ENCODE data around the gene GNAS-AS1.
"Not testable (repeated sequence)": the region's sequence is repeated elsewhere in the genome, so short reads cannot be mapped to it uniquely, and the experiment has no call there.

GNAS-AS1 gene

GRCh38 chr20:58840816-58841538 is 9.7 kb downstream of the GNAS-AS1 start:
- no peaks in the 10 kb centered on the region for H3K27me3 ChIP-seq (ENCODE audit: low read depth, low read length)
- peaks cover 0 to 16% of the 10 kb centered on the region in 2 donors for H3K4me1 ChIP-seq (ENCODE audit: control insufficient read depth in 1 of 2, insufficient read depth in 2 of 2, low read length in 2 of 2)
- H3K27ac ChIP-seq (ENCODE audit: low read length) = no peak overlapping the region
- H3K9me3 ChIP-seq (ENCODE audit: control insufficient read depth in 1 of 2, low read length in 2 of 2) = no peaks in the 10 kb centered on the region
- H3K36me3 ChIP-seq (ENCODE audit: control insufficient read depth in 1 of 2, insufficient read depth in 2 of 2, low read length in 2 of 2) = no peaks in the 10 kb centered on the region
- H3K4me3 ChIP-seq (ENCODE audit: low read depth in 1 of 2, low read length in 2 of 2) = no peak overlapping the region

- Histone ChIP-seq H3K27me3 (ENCODE audit: low read depth, low read length) (no peaks in the 10 kb centered on the region), H3K4me1 (ENCODE audit: control insufficient read depth in 1 of 2, insufficient read depth in 2 of 2, low read length in 2 of 2) (peaks cover 0 to 16% of the 10 kb centered on the region in 2 donors), H3K4me3 (ENCODE audit: low read depth in 1 of 2, low read length in 2 of 2) (peak overlapping the region in 1 of 2 donors; percentile 45), H3K9me3 (ENCODE audit: control insufficient read depth in 1 of 2, low read length in 2 of 2) (no peaks in the 10 kb centered on the region), H3K27ac (ENCODE audit: low read length) (no peak overlapping the region), H3K36me3 (ENCODE audit: control insufficient read depth in 1 of 2, insufficient read depth in 2 of 2, low read length in 2 of 2) (no peaks in the 10 kb centered on the region)
Observed at GRCh38 chr20:58839991-58840747, 10.5 kb downstream of the GNAS-AS1 start.

- Histone ChIP-seq H3K4me1 (ENCODE audit: control insufficient read depth in 1 of 2, insufficient read depth in 2 of 2, low read length in 2 of 2) (peaks cover 0 to 16% of the 10 kb centered on the region in 2 donors), H3K36me3 (ENCODE audit: control insufficient read depth in 1 of 2, insufficient read depth in 2 of 2, low read length in 2 of 2) (no peaks in the 10 kb centered on the region), H3K9me3 (ENCODE audit: control insufficient read depth in 1 of 2, low read length in 2 of 2) (no peaks in the 10 kb centered on the region), H3K27ac (ENCODE audit: low read length) (no peak overlapping the region), H3K27me3 (ENCODE audit: low read depth, low read length) (no peaks in the 10 kb centered on the region), H3K4me3 (ENCODE audit: low read depth in 1 of 2, low read length in 2 of 2) (peak overlapping the region in 1 of 2 donors; percentile 45)
Observed at GRCh38 chr20:58839474-58839874, 11.2 kb downstream of the GNAS-AS1 start.

GRCh38 chr20:58838174-58838573 is 12.5 kb downstream of the GNAS-AS1 start:
- Histone ChIP-seq H3K4me3 (ENCODE audit: low read depth in 1 of 2, low read length in 2 of 2) (no peak overlapping the region), H3K9me3 (ENCODE audit: control insufficient read depth in 1 of 2, low read length in 2 of 2) (no peaks in the 10 kb centered on the region), H3K27ac (ENCODE audit: low read length) (no peak overlapping the region), H3K36me3 (ENCODE audit: control insufficient read depth in 1 of 2, insufficient read depth in 2 of 2, low read length in 2 of 2) (no peaks in the 10 kb centered on the region), H3K27me3 (ENCODE audit: low read depth, low read length) (no peaks in the 10 kb centered on the region), H3K4me1 (ENCODE audit: control insufficient read depth in 1 of 2, insufficient read depth in 2 of 2, low read length in 2 of 2) (peaks cover 0 to 16% of the 10 kb centered on the region in 2 donors)

- H3K9me3 ChIP-seq (ENCODE audit: control insufficient read depth in 1 of 2, low read length in 2 of 2) = no peaks in the 10 kb centered on the region
- H3K4me1 ChIP-seq (ENCODE audit: control insufficient read depth in 1 of 2, insufficient read depth in 2 of 2, low read length in 2 of 2) = peaks cover 0 to 16% of the 10 kb centered on the region in 2 donors
Observed at GRCh38 chr20:58837717-58838116, 13.0 kb downstream of the GNAS-AS1 start.

GRCh38 chr20:58836616-58837204 is 14.0 kb downstream of the GNAS-AS1 start:
- Histone ChIP-seq H3K27me3 (ENCODE audit: low read depth, low read length) (no peaks in the 10 kb centered on the region), H3K9me3 (ENCODE audit: control insufficient read depth in 1 of 2, low read length in 2 of 2) (no peaks in the 10 kb centered on the region), H3K4me3 (ENCODE audit: low read depth in 1 of 2, low read length in 2 of 2) (no peak overlapping the region), H3K36me3 (ENCODE audit: control insufficient read depth in 1 of 2, insufficient read depth in 2 of 2, low read length in 2 of 2) (no peaks in the 10 kb centered on the region), H3K4me1 (ENCODE audit: control insufficient read depth in 1 of 2, insufficient read depth in 2 of 2, low read length in 2 of 2) (peaks cover 0 to 16% of the 10 kb centered on the region in 2 donors), H3K27ac (ENCODE audit: low read length) (no peak overlapping the region)

More at GRCh38 chr20:58837717-58838116, 13.0 kb downstream of the GNAS-AS1 start:
- Histone ChIP-seq H3K27ac (ENCODE audit: low read length) (no peak overlapping the region), H3K27me3 (ENCODE audit: low read depth, low read length) (no peaks in the 10 kb centered on the region), H3K36me3 (ENCODE audit: control insufficient read depth in 1 of 2, insufficient read depth in 2 of 2, low read length in 2 of 2) (no peaks in the 10 kb centered on the region), H3K4me3 (ENCODE audit: low read depth in 1 of 2, low read length in 2 of 2) (no peak overlapping the region)

GRCh38 chr20:58835231-58835630 is 15.5 kb downstream of the GNAS-AS1 start:
- Histone ChIP-seq H3K27ac (ENCODE audit: low read length) (no peak overlapping the region), H3K27me3 (ENCODE audit: low read depth, low read length) (no peaks in the 10 kb centered on the region)

GRCh38 chr20:58833921-58834320 is 16.8 kb downstream of the GNAS-AS1 start:
- H3K9me3 ChIP-seq (ENCODE audit: control insufficient read depth in 1 of 2, low read length in 2 of 2) = no peaks in the 10 kb centered on the region
- no peaks in the 10 kb centered on the region for H3K4me1 ChIP-seq (ENCODE audit: control insufficient read depth in 1 of 2, insufficient read depth in 2 of 2, low read length in 2 of 2)
- H3K27ac ChIP-seq (ENCODE audit: low read length) = no peak overlapping the region
- no peak overlapping the region for H3K4me3 ChIP-seq (ENCODE audit: low read depth in 1 of 2, low read length in 2 of 2)
- no peaks in the 10 kb centered on the region for H3K36me3 ChIP-seq (ENCODE audit: control insufficient read depth in 1 of 2, insufficient read depth in 2 of 2, low read length in 2 of 2)
- no peaks in the 10 kb centered on the region for H3K27me3 ChIP-seq (ENCODE audit: low read depth, low read length)

More at GRCh38 chr20:58835231-58835630, 15.5 kb downstream of the GNAS-AS1 start:
- Histone ChIP-seq H3K4me1 (ENCODE audit: control insufficient read depth in 1 of 2, insufficient read depth in 2 of 2, low read length in 2 of 2) (peaks cover 0 to 11% of the 10 kb centered on the region in 2 donors), H3K36me3 (ENCODE audit: control insufficient read depth in 1 of 2, insufficient read depth in 2 of 2, low read length in 2 of 2) (no peaks in the 10 kb centered on the region), H3K9me3 (ENCODE audit: control insufficient read depth in 1 of 2, low read length in 2 of 2) (no peaks in the 10 kb centered on the region), H3K4me3 (ENCODE audit: low read depth in 1 of 2, low read length in 2 of 2) (no peak overlapping the region)

GRCh38 chr20:58832457-58832856 is 18.2 kb downstream of the GNAS-AS1 start:
- no peak overlapping the region for H3K4me3 ChIP-seq (ENCODE audit: low read depth in 1 of 2, low read length in 2 of 2)
- H3K9me3 ChIP-seq (ENCODE audit: control insufficient read depth in 1 of 2, low read length in 2 of 2) = no peaks in the 10 kb centered on the region
- H3K27me3 ChIP-seq (ENCODE audit: low read depth, low read length) = no peaks in the 10 kb centered on the region
- no peak overlapping the region for H3K27ac ChIP-seq (ENCODE audit: low read length)
- no peaks in the 10 kb centered on the region for H3K36me3 ChIP-seq (ENCODE audit: control insufficient read depth in 1 of 2, insufficient read depth in 2 of 2, low read length in 2 of 2)
- no peaks in the 10 kb centered on the region for H3K4me1 ChIP-seq (ENCODE audit: control insufficient read depth in 1 of 2, insufficient read depth in 2 of 2, low read length in 2 of 2)

GRCh38 chr20:58829531-58829941 is 21.2 kb downstream of the GNAS-AS1 start:
- H3K27me3 ChIP-seq (ENCODE audit: low read depth, low read length) = no peaks in the 10 kb centered on the region
- H3K4me1 ChIP-seq (ENCODE audit: control insufficient read depth in 1 of 2, insufficient read depth in 2 of 2, low read length in 2 of 2) = no peaks in the 10 kb centered on the region
- H3K4me3 ChIP-seq (ENCODE audit: low read depth in 1 of 2, low read length in 2 of 2) = no peak overlapping the region
- H3K36me3 ChIP-seq (ENCODE audit: control insufficient read depth in 1 of 2, insufficient read depth in 2 of 2, low read length in 2 of 2) = no peaks in the 10 kb centered on the region
- no peaks in the 10 kb centered on the region for H3K9me3 ChIP-seq (ENCODE audit: control insufficient read depth in 1 of 2, low read length in 2 of 2)
- no peak overlapping the region for H3K27ac ChIP-seq (ENCODE audit: low read length)

GRCh38 chr20:58828804-58829203 is 21.9 kb downstream of the GNAS-AS1 start:
- not testable (repeated sequence) for H3K36me3 ChIP-seq (ENCODE audit: control insufficient read depth in 1 of 2, insufficient read depth in 2 of 2, low read length in 2 of 2); H3K4me1 ChIP-seq (ENCODE audit: control insufficient read depth in 1 of 2, insufficient read depth in 2 of 2, low read length in 2 of 2); H3K27ac ChIP-seq (ENCODE audit: low read length); H3K9me3 ChIP-seq (ENCODE audit: control insufficient read depth in 1 of 2, low read length in 2 of 2); H3K4me3 ChIP-seq (ENCODE audit: low read depth in 1 of 2, low read length in 2 of 2); H3K27me3 ChIP-seq (ENCODE audit: low read depth, low read length)

All from muscle layer of duodenum (tissue), 2 donors.